ENCODE measurements around the gene GALNT18.

GALNT18 gene

DNA sequence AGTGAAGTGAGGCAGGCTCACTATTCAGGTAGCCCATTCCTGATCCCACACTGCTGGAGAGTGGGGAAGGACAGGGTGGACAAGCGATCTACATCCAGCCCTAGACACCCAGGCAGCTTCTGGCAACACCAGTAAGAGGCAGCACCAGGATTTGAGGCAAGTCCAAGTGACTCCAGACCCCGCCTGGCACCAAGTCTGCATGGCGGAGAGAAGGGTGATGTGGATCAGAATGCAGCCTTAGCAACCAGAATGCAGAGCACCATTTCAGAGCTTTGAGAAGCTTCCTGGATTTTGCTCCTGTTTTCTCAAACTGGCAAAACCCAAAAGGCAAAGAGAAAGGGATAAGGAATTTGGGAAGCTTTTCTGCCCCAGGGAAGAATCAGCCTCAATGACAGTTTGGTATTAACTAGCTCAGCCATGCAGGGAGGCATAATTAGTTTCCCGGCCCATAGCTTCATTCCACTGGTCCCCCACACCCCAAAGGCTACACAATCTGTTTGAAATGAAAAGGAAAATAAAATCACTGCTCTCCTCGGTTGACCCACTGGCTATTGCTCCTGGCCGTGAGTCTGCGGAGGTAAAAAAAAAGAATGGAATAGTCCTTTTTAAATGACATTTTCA lies 17.3 kb downstream of the GALNT18 start:
- no peaks in the 10 kb centered on the region for H3F3A ChIP-seq (ENCODE audit: insufficient read depth)
- TF ChIP-seq, protein P1, sequence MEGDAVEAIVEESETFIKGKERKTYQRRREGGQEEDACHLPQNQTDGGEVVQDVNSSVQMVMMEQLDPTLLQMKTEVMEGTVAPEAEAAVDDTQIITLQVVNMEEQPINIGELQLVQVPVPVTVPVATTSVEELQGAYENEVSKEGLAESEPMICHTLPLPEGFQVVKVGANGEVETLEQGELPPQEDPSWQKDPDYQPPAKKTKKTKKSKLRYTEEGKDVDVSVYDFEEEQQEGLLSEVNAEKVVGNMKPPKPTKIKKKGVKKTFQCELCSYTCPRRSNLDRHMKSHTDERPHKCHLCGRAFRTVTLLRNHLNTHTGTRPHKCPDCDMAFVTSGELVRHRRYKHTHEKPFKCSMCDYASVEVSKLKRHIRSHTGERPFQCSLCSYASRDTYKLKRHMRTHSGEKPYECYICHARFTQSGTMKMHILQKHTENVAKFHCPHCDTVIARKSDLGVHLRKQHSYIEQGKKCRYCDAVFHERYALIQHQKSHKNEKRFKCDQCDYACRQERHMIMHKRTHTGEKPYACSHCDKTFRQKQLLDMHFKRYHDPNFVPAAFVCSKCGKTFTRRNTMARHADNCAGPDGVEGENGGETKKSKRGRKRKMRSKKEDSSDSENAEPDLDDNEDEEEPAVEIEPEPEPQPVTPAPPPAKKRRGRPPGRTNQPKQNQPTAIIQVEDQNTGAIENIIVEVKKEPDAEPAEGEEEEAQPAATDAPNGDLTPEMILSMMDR (IDR thresholded peaks at IDR 0.05; ENCODE audit: insufficient read depth, low read length, poor library complexity, severe bottlenecking) = no peak
- TF ChIP-seq EZH2phosphoT487 (conservative IDR thresholded peaks at IDR 0.05; ENCODE audit: low read length) = no peak
- no peaks in the 10 kb centered on the region for H3K79me2 ChIP-seq (ENCODE audit: insufficient read depth, low read length)
- H3K4me2 ChIP-seq (ENCODE audit: low read depth, low read length, poor library complexity, severe bottlenecking) = no peak overlapping the region
- no peaks in the 10 kb centered on the region for H3K36me3 ChIP-seq (ENCODE audit: low read length)
- H3K4me3 ChIP-seq (ENCODE audit: insufficient read depth, low read length, poor library complexity, severe bottlenecking) = no peak overlapping the region
- no peak overlapping the region for H3K27ac ChIP-seq (ENCODE audit: low read depth, low read length)
- no peaks in the 10 kb centered on the region for H3K9me3 ChIP-seq (ENCODE audit: insufficient read depth, low read length)
- H3K9ac ChIP-seq (ENCODE audit: low read length) = no peak overlapping the region
- H4K20me1 ChIP-seq (ENCODE audit: low read depth, low read length) = no peaks in the 10 kb centered on the region
- no peak overlapping the region for H2AFZ ChIP-seq (ENCODE audit: low read depth, low read length, severe bottlenecking)
- H3K9me2 ChIP-seq (replicated peaks; ENCODE audit: insufficient read depth, low read length) = no peaks in the 10 kb centered on the region
- H3K27me3 ChIP-seq (ENCODE audit: low read length) = no peaks in the 10 kb centered on the region

DNA sequence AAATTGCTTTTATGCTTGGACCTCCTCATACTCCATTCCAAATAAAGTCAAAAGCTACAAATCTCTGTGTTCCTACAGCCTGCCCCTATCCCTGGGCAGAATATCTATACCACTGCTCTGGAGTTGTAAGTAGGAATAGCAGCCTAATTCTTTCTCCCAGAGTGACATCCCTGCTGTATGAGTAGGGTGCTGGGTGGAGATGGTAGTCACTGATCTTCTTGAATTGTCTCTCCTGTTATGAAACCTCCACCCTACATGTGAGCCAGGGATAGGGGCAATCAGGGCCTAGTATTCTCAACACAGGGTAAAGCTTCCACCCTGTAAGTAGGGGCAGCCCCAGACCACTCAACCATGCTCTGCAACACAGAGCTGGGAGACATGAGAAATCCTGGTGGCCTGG lies 19.8 kb downstream of the GALNT18 start:
- H3K9me2 ChIP-seq (replicated peaks; ENCODE audit: insufficient read depth, low read length) = no peaks in the 10 kb centered on the region
- no peaks in the 10 kb centered on the region for H3F3A ChIP-seq (ENCODE audit: insufficient read depth)
- H2AFZ ChIP-seq (ENCODE audit: low read depth, low read length, severe bottlenecking) = no peak overlapping the region
- no peaks in the 10 kb centered on the region for H3K36me3 ChIP-seq (ENCODE audit: low read length)
- no peak overlapping the region for H3K9ac ChIP-seq (ENCODE audit: low read length)
- no peaks in the 10 kb centered on the region for H3K9me3 ChIP-seq (ENCODE audit: insufficient read depth, low read length)
- no peaks in the 10 kb centered on the region for H3K79me2 ChIP-seq (ENCODE audit: insufficient read depth, low read length)
- no peak overlapping the region for H3K4me2 ChIP-seq (ENCODE audit: low read depth, low read length, poor library complexity, severe bottlenecking)
- no peak overlapping the region for H3K4me3 ChIP-seq (ENCODE audit: insufficient read depth, low read length, poor library complexity, severe bottlenecking)
- TF ChIP-seq, protein P1 (IDR thresholded peaks at IDR 0.05; ENCODE audit: insufficient read depth, low read length, poor library complexity, severe bottlenecking) = no peak
- TF ChIP-seq EZH2phosphoT487 (conservative IDR thresholded peaks at IDR 0.05; ENCODE audit: low read length) = no peak
- no peak overlapping the region for H3K27ac ChIP-seq (ENCODE audit: low read depth, low read length)
- no peaks in the 10 kb centered on the region for H4K20me1 ChIP-seq (ENCODE audit: low read depth, low read length)
- H3K27me3 ChIP-seq (ENCODE audit: low read length) = no peaks in the 10 kb centered on the region

DNA sequence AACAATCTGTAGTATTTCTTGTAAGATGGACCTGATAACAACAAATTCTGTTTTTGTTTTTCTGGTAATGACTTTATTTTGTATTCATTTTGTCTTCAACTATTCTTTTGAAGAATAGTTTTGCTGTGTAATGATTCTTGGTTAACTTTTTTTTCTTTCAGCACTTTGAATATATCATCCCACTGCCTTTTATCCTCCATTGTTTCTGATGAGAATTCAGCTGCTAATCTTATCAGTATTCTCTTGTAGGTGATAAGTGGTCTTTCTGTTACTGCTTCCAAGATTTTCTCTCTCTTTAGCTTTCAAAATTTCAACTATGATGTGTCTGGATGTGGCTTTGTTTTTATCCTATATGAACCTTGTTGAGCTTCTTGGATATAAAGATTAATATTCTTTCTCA lies 21.5 kb downstream of the GALNT18 start:
- Histone ChIP-seq H3F3A (ENCODE audit: insufficient read depth) (no peaks in the 10 kb centered on the region), H2AFZ (ENCODE audit: low read depth, low read length, severe bottlenecking) (no peak overlapping the region), H3K9me3 (ENCODE audit: insufficient read depth, low read length) (no peaks in the 10 kb centered on the region), H3K9ac (ENCODE audit: low read length) (no peak overlapping the region), H3K4me2 (ENCODE audit: low read depth, low read length, poor library complexity, severe bottlenecking) (no peak overlapping the region), H3K4me3 (ENCODE audit: insufficient read depth, low read length, poor library complexity, severe bottlenecking) (no peak overlapping the region), H3K36me3 (ENCODE audit: low read length) (no peaks in the 10 kb centered on the region), H3K27me3 (ENCODE audit: low read length) (no peaks in the 10 kb centered on the region), H4K20me1 (ENCODE audit: low read depth, low read length) (no peaks in the 10 kb centered on the region), H3K79me2 (ENCODE audit: insufficient read depth, low read length) (no peaks in the 10 kb centered on the region), H3K27ac (ENCODE audit: low read depth, low read length) (no peak overlapping the region), H3K9me2 (replicated peaks; ENCODE audit: insufficient read depth, low read length) (no peaks in the 10 kb centered on the region)
- TF ChIP-seq EZH2phosphoT487 (conservative IDR thresholded peaks at IDR 0.05; ENCODE audit: low read length) = no peak
- TF ChIP-seq, protein P1 (IDR thresholded peaks at IDR 0.05; ENCODE audit: insufficient read depth, low read length, poor library complexity, severe bottlenecking) = no peak

All from SU-DHL-6 (cell line).